ENCODE results near the gene MRGPRD. TPM values are rescaled to one million over a fixed set of nuclear protein-coding genes. Genes with fewer than 3 reads are reported as not detected.
"Not testable (repeated sequence)": the region's sequence is repeated elsewhere in the genome, so short reads cannot be mapped to it uniquely, and the experiment has no call there.

The MRGPRD gene
- total and polyA plus RNA-seq, 2 of the 13 experiments (the other 11 are each of a cell fraction or from before 2014, with no cell fraction given), result not detected

DNA sequence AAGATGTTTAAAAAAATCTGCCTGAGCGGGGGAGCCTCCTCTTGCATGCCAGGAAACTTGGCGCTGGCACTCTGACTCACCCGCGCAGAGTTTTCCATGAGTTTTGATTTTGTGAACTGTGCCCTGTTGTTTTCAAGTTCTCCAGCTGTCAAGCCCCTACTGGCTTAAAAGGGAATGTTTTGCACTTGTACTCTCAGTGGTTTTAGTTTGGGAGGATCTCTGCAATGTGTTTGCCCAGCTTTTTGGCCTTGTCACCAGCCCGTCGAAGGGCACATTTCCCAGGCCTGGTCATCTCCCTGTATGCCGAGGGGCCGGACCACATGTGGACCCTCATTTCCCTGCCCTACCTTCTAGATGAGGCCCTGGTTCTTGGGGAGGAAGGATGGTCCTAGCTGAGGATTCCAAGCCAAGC lies 20.1 kb upstream of the MRGPRD start (continued):
- no peak for TF ChIP-seq ATF2 (CRISPR knock-in tag; IDR thresholded peaks at IDR 0.05)
- no peak for TF ChIP-seq ZNF570 (CRISPR knock-in tag; IDR thresholded peaks at IDR 0.05; ENCODE audit: borderline replicate concordance)

DNA sequence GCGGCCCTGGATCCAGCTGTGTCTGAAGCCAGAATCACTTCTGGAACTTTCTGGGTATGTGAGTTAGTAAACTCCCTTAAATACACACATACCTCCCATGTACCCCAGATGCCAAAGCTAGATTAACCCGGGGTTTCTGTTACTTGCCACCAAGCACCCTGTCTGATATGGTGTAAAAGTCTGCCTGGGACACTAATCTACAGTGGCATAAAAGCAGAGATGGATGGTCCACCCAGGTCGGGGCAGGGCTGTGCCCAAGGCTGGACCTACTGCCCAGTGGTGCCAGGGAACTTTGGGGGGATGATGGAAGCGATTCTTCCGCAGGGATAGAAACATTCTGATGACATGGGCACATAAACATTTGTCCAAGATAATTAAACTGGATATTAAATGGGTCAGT lies 19.6 kb upstream of the MRGPRD start:
- TF ChIP-seq ZBTB49 (CRISPR knock-in tag; IDR thresholded peaks at IDR 0.05; ENCODE audit: borderline replicate concordance) (no peak), ZNF367 (CRISPR knock-in tag; IDR thresholded peaks at IDR 0.05; ENCODE audit: borderline replicate concordance) (no peak)
- no peak overlapping the region for H3K4me3 ChIP-seq (replicated peaks in 1 of 3; ENCODE audit: insufficient read depth in 1 of 3, low read depth in 2 of 3, low read length in 3 of 3)
- H3K27me3 ChIP-seq (ENCODE audit: control insufficient read depth in 1 of 2, insufficient read depth in 2 of 2, low read length in 2 of 2), result peaks cover 4 to 71% of the 10 kb centered on the region in 2 experiments; a peak in 4 of 5 replicates
- DNase-seq (ENCODE audit: low spot score) (no peak), FAIRE-seq (no peak), ATAC-seq (no peak)
- peaks cover 6% of the 10 kb centered on the region for H3K4me1 ChIP-seq (ENCODE audit: insufficient read depth, low read length)
- no peaks in the 10 kb centered on the region for H3K36me3 ChIP-seq (replicated peaks in 1 of 2; ENCODE audit: control insufficient read depth in 1 of 2, insufficient read depth in 2 of 2, low read length in 2 of 2)
- in situ Hi-C loops (cut with HindIII; ENCODE audit: extremely low pct_ligation_motif_present, low pct_unique_long_range_greater_than_20kb), result no loop called here
- WGBS (ENCODE audit: low lambda C conversion rate), result 42% methylated on average over 5 of the region's 5 CpGs
- H4K20me1 ChIP-seq (ENCODE audit: insufficient read depth, low read length), result no peaks in the 10 kb centered on the region
- H3K27ac ChIP-seq (ENCODE audit: extremely low read length, insufficient read depth, low read length), result no peak overlapping the region
- no peak overlapping the region for H3K9ac ChIP-seq (ENCODE audit: insufficient read depth, low read depth, low read length)
- no TSS peak for BruUV-seq (replicated peaks)
- H2AFZ ChIP-seq (ENCODE audit: low read length), result no peak overlapping the region
- no peaks in the 10 kb centered on the region for H3K79me2 ChIP-seq (ENCODE audit: insufficient read depth, low read length)
- intact Hi-C loops (cut with micrococcal nuclease; ENCODE audit: unreplicated experiment), result no loop called here
- no peaks in the 10 kb centered on the region for H3K9me3 ChIP-seq (ENCODE audit: low read length)
- H3K4me2 ChIP-seq (ENCODE audit: low read depth, low read length), result no peak overlapping the region
- ChIA-PET CTCF (ENCODE audit: low intra/inter-chr PET ratio, low total read pairs) (no interaction called here), POLR2A (interaction anchor here (1.2 kb wide), 1 partner anchor 48 kb away, joined by 3 read pairs; the partner anchor contains the start of gene TPCN2)

DNA sequence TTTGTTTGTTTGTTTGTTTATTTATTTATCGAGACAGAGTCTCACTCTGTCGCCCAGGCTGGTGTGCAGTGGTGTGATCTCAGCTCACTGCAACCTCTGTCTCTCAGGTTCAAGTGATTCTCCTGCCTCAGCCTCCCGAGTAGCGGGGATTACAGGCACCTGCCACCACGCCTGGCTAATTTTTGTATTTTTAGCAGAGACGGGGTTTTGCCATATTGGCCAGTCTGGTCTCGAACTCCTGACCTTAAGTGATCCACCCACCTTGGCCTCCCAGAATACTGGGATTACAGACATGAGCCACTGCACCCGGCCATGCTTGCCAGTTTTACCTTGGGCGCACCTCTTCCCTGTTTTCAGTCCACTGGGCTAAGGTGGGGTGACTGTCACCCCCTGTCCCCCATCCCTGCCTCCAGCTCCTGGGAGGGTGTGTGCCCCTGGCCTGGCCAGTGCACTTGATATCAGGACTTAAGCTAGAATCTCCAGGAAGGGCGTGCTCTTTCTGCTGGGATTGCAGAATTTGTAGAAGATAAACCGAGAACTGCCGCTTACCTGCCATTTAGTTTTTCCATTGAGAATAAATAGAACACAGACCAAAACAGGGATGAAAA lies 19.1 kb upstream of the MRGPRD start:
- H2AFZ ChIP-seq (ENCODE audit: low read length); DNase-seq (ENCODE audit: low spot score); ATAC-seq; H3K4me1 ChIP-seq (ENCODE audit: insufficient read depth, low read length); H3K4me2 ChIP-seq (ENCODE audit: low read depth, low read length); CTCF ChIA-PET (ENCODE audit: low intra/inter-chr PET ratio, low total read pairs); H4K20me1 ChIP-seq (ENCODE audit: insufficient read depth, low read length); H3K4me3 ChIP-seq (replicated peaks in 1 of 3; ENCODE audit: insufficient read depth in 1 of 3, low read depth in 2 of 3, low read length in 3 of 3); in situ Hi-C loops (cut with HindIII; ENCODE audit: extremely low pct_ligation_motif_present, low pct_unique_long_range_greater_than_20kb); POLR2A ChIA-PET; intact Hi-C loops (cut with micrococcal nuclease; ENCODE audit: unreplicated experiment); H3K79me2 ChIP-seq (ENCODE audit: insufficient read depth, low read length); BruUV-seq (replicated peaks); H3K36me3 ChIP-seq (replicated peaks in 1 of 2; ENCODE audit: control insufficient read depth in 1 of 2, insufficient read depth in 2 of 2, low read length in 2 of 2); H3K9me3 ChIP-seq (ENCODE audit: low read length); FAIRE-seq; H3K9ac ChIP-seq (ENCODE audit: insufficient read depth, low read depth, low read length); H3K27ac ChIP-seq (ENCODE audit: extremely low read length, insufficient read depth, low read length): not testable (repeated sequence)
- WGBS (ENCODE audit: low lambda C conversion rate), result 39% methylated on average over 6 of the region's 12 CpGs
- peaks cover 4 to 71% of the 10 kb centered on the region in 2 experiments; a peak in 4 of 5 replicates for H3K27me3 ChIP-seq (ENCODE audit: control insufficient read depth in 1 of 2, insufficient read depth in 2 of 2, low read length in 2 of 2)

Measured in HepG2 (cell line).